Stimulated activated CD4-positive, alpha-beta T cell treated with anti-CD3 and anti-CD28 coated beads, Interleukin-12 subunit alpha, Interleukin-12 subunit beta, amount 100 ng/mL, for 4 hours (primary cell): ENCODE results near the gene SNX30.
"Not testable (repeated sequence)": the region's sequence is repeated elsewhere in the genome, so short reads cannot be mapped to it uniquely, and the experiment has no call there.

Experiments used
- DNase-seq: peaks from one replicate; pipeline ENCODE4 v3.0.0-alpha.2; 2020

SNX30 gene, protein sequence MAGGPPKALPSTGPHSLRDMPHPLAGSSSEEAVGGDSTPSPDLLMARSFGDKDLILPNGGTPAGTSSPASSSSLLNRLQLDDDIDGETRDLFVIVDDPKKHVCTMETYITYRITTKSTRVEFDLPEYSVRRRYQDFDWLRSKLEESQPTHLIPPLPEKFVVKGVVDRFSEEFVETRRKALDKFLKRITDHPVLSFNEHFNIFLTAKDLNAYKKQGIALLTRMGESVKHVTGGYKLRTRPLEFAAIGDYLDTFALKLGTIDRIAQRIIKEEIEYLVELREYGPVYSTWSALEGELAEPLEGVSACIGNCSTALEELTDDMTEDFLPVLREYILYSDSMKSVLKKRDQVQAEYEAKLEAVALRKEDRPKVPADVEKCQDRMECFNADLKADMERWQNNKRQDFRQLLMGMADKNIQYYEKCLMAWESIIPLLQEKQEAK

DNA sequence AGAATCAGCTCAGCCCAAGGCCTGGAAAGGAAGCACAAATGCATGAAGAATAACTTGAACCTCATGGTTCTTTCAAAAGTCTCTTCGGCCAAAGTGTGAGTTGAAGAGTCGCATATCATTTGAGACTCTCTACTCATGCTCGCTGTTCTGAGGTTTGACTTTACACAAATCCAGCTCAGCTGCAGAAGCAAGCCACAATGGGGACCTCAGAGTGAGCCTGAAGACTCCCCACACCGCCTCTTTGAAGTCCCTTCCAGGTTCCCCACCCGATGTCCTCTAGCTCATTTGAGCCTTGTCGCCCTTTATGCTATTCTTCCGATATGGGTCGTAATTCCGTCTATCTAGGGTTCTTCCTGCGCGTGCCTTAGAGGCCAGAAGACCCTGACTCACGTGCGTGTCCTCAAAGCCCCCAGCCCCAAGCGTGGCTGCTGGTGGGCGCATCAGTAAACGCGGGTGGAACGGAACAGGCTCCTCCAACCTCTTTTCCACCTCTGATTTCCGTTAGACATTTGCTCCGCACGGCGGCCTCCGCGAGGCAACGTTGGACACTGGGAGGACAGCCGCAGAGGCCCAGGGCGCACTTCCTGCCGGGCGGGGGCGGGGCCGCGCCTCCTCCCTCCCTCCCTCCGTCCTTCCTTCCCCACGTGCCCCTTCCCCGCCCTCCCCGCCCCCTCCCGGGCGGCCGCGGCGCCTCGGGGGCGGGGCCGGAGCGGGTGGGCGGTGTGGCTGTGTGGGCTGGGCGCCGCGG lies at the start of gene SNX30:
TSS of gene SNX30 (plus strand) at position 745 of the 748 bp plus-strand sequence. CDS start 242 bp downstream, outside the sequence.
- peak; percentile 71 for DNase-seq

DNA sequence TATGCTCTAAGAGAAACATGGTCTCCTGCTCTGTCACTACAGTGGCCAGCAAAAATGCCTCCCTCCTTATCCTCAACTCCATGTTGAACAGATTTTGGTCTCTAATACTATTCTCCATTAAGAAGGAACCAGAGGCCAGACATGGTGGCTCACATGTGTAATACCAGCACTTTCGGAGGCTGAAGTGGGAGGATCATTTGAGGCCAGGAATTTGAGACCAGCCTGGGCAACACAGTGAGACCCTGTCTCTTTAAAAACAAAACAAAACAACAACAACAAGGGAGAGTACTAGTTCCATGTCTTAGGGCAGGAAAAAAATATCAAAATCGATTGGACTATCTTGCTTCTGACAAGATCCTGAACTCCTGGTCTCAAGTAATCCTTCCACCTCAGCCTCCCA lies 47.3 kb upstream of the SNX30 start:
- no peak for DNase-seq

DNA sequence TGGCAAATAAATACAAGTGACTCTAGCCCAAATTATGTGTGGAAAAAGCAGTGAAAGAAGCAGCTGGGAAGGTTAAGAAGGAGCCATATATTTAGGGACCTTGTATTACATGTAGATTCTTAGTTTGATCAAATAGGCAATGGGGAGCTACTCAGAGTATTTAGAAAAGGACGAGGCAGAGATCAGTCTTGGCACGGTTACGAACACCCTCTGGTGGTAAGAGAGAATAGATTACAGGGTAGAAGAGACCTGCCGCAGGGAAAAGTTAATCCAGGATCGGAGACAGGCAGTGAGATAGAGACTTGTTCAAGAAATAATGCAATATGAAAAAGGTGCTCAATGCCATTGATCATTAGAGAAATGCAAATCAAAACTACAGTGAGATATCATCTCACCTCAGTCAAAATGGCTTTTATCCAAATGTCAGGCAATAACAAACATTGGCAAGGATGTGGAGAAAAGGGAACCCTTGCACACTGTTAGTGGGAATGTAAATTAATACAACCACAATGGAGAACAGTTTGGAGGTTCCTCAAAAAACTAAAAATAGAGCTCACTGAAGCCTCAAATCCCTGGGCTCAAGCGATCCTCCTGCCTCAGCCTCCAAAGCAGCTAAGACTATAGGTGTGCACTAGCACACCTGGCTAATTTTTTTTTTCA lies 44.7 kb upstream of the SNX30 start:
- DNase-seq = no peak

DNA sequence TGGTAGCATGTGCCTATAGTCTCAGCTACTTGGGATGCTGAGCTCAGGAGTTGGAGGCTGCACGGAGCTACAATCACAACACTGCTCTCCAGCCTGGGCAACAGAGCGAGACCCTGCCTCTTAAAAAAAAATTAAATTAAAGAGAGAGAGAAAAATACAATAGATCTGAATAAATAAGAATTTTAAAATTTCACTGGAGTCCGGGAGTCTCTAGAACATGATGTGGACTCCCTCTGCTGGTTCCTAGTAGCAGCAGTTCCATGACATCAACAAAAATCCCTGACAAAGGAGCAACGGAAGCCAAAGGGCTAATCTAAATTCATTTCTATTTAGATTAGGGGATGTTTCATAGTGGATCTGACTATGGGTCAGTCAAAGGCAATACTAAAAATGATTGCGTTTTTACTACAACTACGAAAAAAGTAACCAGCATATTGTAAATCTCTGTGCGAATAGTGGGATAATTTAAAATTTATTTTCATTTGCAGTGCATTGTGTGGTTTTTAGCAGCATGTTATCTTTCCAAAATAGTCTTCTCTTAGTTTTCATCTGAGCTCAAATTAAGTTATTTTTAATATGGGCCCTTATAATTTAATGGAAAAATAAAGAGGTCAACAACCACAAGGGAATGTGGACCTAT lies 39.4 kb upstream of the SNX30 start:
- DNase-seq = no peak

DNA sequence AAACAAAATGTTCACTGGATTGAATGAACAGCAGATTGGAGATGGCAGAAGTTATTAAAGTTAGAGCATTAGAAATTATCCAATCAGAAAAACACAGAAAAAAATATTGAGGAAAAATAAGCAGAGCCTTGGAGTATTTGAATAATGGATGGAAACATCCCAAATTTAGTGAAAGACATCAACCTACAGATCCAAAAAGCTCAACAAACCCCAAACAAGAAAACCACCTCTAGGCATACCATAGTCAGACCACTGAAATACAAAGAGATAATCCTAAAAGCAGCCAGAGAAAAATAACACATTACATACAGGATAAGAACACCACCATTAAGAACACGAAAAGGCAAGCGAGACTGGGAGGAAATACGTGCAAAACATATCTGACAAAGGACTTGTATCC lies 37.9 kb upstream of the SNX30 start:
- DNase-seq = no peak

DNA sequence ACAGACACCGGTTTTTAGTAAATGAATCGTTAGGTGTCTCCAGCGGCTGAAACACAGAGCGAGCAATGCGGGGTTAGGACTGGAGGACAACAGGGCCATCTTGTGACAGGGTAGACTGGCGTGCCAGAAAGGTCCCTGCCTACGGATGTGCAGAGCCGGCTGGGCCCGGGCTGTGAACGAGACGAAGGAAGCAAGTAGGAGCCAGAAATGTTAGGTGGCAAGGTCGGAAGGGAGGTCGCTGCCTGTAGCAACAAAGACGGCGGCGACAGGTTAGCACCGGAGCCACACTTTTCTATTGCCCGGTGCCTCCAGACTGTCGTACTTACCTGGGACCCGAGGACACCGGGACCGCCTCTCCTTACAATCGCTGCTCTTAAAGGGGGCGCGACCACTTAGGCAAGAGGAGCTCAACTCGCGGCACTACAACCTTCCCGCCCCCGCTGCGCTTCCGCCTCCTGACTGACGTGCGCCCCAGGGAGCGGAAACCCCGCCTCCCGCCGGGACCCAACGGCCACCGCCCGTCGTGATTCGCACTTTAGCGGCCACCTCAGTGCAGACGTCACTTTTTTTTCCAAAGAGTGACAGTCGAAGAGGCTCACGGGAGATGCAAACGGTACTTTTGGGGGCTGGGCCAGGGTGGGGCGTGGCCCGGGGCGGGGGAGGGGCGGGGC lies 32.8 kb upstream of the SNX30 start, which contains the start of gene INIP:
TSS of gene INIP (minus strand) at position 457 of the 671 bp plus-strand sequence. CDS start 1,632 bp downstream, outside the sequence.
- peak; percentile 96 for DNase-seq

DNA sequence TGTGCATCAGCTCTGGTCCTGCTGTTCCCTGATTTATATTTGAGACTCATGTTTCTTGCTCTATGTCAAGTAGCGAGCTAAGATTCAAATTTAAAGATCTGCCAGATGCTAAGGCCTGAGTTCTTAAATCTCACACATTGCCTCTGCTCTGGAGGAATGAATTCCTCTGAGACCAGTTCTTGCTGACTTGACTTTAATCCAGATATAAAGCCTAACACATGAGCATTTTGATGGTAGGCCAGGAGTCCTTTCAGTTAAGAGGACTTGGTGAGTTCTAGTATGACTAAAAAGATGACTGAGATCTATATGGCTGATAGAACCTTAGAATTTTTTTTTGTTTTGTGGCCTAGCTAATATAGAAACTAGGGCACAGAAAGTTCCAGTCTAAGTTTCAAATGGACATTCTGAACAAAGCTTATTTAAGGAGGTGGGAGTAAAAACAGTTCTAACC lies 31.3 kb upstream of the SNX30 start:
- DNase-seq = no peak

DNA sequence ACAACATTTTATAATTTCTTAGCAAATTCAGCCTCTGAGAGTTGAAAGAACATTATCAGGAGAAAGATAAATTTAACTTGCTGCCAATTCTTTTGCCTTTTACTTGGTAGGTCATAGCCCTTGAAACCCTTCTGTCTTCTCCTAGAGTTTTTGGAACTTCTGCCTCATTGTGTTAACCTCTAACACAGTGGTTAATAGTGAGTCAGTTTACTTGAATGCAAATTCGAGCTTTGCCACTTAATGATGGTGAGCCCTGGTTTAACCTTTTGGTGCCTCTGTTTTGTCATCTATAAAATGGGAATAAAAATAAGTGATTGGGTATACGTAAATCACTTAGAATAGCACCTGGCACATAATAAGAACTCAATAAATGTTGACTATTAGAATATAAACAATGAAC lies 30.9 kb upstream of the SNX30 start:
- no peak for DNase-seq

DNA sequence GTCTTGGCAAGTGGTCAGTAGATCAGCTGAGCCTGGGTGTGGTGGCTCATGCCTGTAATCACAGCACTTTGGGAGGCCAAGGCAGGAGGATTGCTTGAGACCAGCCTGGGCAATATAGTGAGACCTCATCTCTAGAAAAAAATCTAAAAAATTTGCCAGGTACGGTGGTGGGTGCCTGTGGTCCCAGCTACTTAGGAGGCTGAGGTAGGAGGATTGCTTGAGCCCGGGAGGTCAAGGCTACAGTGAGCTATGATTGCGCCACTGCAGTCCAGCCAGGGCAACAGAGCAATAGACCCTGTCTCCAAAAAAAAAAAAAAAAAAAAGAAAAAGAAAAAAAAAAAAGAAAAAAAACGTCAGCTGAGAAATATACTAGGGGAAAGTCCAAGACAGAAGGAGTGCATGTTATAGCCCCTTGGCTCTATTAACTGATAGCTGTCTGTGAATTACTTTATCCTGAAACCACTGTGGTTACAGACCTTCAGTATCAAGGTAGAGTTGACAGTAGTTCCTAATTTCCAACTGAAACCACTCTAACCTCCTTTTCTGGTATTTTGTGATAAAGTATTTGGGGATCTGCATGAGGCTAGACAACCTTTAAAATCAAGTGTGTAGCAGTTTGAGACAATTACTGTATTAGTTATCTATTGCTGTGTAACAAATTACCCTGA lies 30.3 kb upstream of the SNX30 start:
- no peak for DNase-seq

DNA sequence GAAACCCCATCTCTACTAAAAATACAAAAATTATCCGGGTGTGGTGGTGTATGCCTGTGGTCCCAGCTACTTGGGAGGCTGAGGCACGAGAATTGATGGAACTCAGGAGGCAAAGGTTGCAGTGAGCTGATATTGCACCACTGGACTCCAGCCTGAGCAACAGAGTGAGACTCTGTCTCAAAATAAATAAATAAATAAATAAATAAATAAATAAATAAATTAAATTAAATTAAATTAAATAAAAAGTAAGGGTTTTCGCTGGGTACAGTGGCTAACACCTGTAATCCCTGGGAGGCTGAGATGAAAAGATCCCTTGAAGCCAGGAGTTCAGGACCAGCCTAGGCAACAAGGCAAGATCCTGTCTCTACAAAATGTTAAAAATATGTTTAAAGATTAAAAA lies 27.8 kb upstream of the SNX30 start:
- not testable (repeated sequence) for DNase-seq

DNA sequence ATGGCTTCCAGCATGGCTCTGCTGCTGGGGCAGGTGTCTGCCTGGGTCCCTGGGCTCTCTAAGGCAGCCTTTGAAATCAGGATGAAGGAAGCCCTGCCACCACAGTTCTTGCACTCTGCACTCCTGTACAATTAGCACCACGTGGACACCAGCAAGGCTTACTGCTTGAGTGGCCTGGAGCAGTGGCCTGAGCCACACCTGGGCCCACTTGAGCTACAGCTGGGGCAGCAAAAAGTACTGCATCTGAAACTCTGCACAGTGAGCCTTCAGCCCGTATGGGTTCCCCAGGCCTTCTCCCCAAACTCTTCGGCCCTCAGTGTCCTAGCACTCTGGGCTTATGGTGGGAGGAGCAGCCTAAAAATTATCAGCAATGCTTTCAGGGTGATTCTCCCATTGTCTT lies 24.6 kb upstream of the SNX30 start:
- DNase-seq = no peak

DNA sequence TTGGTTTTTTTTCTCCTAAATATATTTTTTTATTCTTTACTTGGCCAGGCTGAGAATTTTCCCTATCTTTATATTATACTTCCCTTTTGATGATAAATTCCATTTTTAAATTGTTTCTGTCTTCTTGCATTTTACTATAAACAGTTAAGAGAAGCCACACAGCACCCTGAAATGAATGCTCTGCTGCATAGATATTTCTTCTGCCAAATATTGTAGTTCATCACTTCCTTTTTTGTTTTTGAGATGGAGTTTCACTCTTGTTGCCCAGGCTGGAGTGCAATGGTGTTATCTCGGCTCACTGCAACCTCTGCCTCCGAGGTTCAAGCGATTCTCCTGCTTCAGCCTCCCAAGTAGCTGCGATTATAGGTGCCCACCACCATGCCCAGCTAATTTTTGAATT lies 24.1 kb upstream of the SNX30 start:
- no peak for DNase-seq

DNA sequence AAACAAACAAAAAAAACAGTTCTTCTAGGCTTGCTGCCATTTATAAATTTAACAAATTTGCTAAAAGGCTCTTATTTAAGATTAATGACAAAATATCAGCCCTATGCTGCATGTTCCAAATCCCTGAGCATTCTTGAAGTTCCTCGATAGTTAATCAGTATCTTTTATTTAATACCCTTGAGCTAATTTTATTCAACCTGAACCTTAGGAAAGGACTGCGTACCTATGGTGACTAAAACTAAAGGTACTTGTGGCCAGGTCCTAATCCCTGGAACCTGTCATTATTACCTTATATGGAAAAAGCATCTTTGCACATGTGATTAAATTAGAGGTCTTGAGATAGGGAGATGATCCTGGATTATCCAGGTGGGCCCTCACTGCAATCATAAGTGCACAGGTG lies 22.2 kb upstream of the SNX30 start:
- DNase-seq = no peak

DNA sequence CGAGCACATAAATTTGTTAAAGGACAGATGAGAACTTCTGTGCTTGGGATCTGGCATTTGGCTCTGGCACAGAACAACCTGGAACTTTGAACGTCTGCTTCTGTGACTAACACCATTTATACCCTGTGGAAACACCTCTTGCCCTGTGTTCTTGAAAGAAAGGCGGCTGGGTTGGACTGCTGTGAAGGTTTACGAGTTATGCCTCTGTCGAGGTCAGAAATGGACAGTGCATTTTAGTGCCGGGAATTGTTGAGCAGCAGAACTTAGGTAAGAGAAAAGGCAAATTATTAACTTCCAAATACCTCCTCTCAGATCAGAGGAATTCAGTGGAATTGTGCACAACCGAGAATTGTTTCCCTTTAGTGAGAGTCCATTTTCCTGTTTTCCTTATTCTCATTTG lies 18.6 kb upstream of the SNX30 start:
- no peak for DNase-seq

DNA sequence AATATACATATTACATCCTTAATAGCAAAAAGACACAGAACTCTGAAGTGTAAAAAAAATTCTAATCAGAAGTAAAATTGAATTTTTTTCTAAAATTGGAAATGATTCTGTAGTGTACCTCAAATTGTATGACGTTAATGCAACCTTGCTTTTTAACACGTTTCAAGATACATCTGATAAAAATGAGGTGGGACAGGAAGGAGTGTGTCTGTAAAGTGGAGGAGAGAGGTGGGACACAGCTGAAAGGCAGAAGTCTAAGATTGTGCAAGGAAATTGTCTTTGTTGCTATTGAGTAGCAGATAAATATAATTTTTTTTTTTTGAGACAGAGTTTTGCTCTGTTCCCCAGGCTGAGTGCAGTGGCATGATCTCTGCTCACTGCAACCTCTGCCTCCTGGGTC lies 15.7 kb upstream of the SNX30 start:
- no peak for DNase-seq

DNA sequence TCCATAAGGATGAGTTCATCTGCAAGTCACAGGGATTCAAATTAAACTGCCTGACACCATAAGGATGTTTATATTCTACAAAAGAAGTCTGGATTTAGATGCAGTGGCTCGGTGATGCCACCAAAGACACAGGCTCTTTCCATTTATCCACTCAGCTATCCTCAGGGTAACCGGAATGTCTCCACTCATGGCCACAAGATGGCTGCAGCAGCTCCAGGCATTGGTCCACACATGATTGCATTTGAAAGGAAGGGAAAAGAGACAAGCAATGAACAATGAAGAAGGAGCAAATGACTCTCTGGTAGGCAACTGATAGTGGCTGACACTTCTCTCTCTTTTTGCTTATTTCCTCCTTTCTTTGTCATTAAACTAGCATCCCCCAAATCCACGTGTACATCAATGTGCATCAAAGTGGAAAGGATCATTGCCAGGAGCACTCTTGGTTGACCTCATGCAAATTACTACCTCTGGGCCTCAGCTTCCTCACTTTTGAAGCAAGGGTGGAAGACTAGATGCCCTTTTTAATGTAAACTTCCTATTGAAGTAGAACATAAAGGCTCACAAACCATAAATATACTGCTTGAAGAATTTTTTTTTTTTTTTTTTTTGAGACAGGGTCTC lies 7.2 kb upstream of the SNX30 start:
- no peak for DNase-seq

DNA sequence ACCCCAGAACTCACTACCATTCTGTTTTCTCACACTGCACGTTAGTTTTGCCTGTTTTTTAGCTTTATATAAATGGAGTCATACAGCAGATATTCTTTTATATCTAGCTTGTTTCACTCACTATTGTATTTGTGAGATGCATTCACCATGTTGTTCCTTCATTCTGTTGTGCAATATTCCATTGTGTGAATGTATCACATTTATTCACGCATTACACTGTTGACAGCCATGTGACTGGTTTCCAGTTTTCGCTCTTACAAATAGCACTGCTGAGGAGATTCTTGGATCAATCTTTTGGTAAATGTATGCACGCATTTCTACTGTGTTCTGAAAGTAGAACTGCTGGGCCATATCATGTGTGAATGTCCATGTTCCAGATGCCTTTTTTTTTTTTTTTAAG lies 6.4 kb upstream of the SNX30 start:
- DNase-seq = no peak

DNA sequence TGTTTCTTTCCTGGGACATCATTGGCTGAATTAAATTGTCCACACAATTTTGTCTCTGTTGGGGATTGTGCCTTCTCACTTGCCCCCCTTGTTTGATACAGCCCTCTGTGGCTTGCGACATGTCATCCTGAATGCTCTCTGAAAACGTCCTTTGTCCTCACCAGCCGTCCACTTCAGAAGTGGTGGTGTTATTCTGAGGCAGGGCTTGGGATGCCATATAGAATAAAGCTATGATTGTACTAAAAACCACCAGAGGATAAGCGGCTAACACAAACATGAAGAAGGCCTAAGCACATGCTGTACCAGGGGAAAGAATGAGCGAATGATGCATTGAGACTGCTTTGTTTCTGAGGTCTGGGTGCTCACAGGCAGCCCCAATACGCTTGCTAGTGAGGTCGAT lies 3.5 kb upstream of the SNX30 start:
- DNase-seq = no peak

DNA sequence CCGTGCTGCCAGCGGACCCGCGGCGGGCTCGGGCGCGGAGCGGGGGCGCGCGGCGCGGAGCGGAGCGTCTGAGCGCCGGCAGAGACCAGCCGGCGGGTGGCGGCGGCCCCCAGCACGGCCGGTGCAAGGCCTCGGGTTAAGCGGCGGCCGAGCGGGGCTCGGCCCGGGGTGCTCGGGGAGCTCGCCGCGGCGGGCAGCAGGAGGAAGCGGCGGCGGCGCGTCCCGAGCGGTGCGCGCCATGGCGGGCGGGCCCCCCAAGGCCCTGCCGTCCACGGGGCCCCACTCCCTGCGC lies 150 bp downstream of the SNX30 start:
- no peak for DNase-seq

DNA sequence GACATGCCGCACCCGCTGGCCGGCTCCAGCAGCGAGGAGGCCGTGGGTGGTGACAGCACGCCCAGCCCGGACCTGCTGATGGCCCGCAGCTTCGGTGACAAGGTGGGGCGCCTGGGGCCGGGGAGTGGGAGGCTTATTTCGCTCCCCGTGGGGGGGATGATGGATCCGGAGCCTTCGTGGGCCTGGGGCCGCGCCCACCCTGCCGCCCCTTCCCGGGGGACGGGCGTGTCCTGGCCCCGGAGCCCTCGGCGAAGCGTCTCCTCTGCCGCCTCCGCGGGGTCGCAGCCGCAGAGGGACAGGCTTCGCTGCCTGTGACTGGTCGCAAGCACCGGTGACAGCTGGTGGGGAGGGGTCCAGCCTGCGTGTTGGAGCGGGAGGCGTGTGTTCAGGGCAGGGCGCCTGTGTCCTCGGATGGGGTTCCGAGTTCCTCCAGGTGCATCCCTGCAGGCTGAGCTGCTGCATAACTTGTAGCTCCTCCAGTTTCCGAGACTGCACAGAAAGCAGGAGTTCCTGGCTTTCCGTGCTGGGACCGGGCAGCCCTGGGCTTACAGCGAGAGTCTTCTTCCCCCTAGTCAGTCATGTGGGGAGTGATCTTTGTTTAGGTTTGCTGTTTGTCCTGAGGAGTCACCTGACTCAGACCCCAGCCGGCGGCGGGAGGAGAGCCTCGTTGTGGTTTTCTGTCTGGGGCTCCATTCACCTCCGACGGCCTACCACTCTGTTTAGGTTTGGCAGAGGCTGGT lies 666 bp downstream of the SNX30 start:
- DNase-seq = peak; percentile 24
